Left ventricle myocardium superior (tissue), 1 donor: ENCODE results near the gene NPTXR. TPM values are rescaled to one million over a fixed set of nuclear protein-coding genes. Genes with fewer than 3 reads are reported as not detected.
A peak's percentile ranks its signal among the peaks of the same experiment; 100 is the strongest.
"Not testable (repeated sequence)": the region's sequence is repeated elsewhere in the genome, so short reads cannot be mapped to it uniquely, and the experiment has no call there.

Experiments
- ATAC-seq: fragments of 200-7000 bp; cut with Tn5 transposase; one replicate; pipeline ENCODE4 v1.9.1; 2020; ENCODE audit warnings: mild to moderate bottlenecking, moderate library complexity
- DNase-seq: peaks from one replicate; pipeline ENCODE4 v3.0.0-alpha.2; 2020
- intact Hi-C: fragments of 100-400 bp; cut with micrococcal nuclease; formaldehyde crosslinking; loops from one replicate; pipeline ENCODE4 v1.11.0; 2022
- total RNA-seq: library from RNA; stranded (reverse); fragmentation: NEBNext Ultra II Directional; extraction: Animal tissue kit (Norgen Biotek cat#: 25700); gene quantifications from one replicate; pipeline ENCODE4 v1.2.1, GENCODE V29; 2021
- donor health status: DM: no; HTN: yes; CAD: no; lungs with severe emphysema.

NPTXR gene
- total RNA-seq, 1 donor from 2014 or later: 23.4 TPM

DNA sequence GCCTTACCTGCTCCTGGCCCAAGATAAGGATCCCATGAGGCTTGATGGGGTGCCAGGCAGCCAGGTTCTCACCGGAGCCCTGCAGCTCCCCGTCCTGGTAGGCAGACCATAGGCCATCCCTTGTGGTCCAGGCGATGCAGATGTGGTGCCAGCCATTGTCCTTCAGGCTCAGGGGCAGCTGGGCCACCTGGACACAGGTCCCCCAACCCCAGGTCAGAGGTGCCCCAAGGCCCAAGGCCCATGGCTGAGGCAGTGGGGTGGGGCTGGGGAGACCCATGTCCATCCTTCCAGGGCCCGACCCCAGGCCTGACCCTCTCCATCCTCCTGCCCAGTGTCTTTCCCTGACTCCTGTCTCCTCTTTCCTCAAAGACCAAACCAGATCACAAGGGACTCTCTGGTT, 20.8 kb downstream of the NPTXR start:
- DNase-seq (no peak), ATAC-seq (no peak)
- intact Hi-C loops: no loop called here

DNA sequence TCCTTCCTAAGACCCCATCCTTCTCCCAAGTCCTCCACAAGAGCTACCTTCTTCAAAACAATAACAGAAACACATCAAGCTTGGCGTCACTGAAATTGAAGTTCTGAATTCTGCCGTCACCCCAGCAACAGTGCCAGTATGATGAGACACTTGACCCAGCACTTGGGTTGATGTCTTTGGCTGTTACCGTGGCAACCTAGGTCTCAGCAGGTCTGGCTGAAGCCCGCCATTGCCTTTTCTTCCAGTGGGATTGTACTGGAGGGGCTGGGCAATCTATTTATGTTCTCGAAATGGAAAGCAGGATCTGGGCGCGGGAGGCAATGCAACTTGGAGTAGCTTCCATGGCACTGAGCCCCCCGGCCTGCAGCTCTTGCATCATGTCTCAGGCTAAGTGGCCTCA, 23.8 kb downstream of the NPTXR start:
- ATAC-seq (no peak), DNase-seq (no peak)
- intact Hi-C loops: no loop called here

DNA sequence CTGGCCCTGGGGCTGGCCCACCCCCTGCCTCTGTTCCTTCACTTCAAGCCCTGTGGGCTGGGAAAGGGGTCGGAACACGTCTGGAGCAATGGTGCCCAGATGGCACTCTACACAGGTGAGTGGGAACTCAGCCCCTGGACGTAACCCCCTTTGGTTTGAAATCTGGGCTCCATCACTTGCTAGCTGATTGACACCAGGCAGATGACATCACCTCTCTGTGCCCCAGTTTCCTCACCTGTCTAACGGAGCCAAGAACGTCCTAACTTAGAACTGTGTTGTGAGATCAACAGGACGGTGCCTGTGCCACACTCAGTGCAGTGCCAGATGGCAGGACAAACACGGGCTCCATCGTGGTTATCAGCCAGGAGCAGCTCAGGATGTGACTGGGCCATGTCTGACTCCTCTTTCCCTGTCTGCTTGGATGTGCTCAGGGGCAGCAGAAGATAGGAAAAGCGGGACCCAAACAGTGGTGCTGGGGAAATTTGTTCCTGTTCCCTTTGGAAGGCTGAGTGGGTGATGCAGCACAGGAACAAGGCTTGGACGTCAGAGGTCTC, 24.4 kb downstream of the NPTXR start:
- DNase-seq (no peak), ATAC-seq (no peak)
- intact Hi-C loops: no loop called here

DNA sequence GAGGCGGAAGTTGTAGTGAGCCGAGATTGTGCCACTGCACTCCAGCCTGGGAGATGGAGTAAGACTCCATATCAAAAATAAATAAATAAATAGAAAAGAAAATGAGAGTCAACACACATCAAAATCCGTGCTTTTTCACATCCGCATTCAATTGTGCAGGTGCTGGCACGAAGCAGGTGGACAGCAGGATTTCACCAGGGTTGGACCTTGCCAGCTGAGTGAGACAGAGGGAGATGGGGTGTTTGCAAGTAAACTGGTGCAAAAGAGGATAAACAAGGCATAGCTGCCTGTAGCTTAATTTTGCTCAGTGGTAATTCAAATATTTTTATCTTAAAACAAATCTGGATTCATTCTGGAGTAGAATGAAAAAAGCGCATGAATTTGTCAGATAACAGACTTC, 26.6 kb downstream of the NPTXR start:
- DNase-seq: no peak
- intact Hi-C loops: no loop called here
- ATAC-seq: no peak

DNA sequence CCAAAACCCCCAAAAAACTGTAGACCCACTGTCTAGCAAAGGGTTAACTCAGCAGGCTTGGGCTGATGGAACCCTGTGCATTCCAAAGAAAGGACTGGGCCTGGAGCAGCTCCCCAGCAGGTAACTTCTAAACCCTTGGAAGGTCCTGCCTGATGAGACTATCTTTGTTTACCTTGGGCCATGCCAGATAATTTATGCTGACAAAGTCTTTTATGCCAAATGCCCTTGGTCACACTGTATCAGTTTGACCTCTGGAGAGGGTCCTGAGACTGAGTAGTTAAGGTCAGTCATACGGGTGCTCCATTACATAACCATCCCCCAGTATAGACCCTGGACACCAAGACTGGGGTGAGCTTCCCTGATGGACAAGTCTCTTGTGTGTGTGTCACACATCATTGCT, 28.0 kb downstream of the NPTXR start:
- intact Hi-C loops: no loop called here
- DNase-seq: no peak
- ATAC-seq: no peak

DNA sequence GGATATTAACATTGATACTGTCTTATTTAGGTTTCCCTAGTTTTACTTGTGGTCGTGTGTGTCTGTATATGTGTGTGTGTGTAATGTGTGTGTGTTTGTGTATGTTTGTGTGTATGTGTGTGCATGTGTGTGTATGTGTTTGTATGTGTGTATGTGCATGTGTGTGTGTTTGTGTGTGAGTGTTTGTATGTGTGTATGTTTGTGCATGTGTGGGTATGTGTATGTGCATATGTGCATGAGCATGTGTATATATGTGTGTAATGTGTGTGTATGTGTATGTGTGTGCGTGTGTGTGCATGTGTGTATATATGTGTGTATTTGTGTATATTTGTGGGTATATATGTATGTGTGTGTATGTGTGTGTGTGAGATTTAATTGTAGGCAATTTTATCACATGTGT, 32.6 kb downstream of the NPTXR start:
- ATAC-seq: no peak
- intact Hi-C loops: no loop called here

DNA sequence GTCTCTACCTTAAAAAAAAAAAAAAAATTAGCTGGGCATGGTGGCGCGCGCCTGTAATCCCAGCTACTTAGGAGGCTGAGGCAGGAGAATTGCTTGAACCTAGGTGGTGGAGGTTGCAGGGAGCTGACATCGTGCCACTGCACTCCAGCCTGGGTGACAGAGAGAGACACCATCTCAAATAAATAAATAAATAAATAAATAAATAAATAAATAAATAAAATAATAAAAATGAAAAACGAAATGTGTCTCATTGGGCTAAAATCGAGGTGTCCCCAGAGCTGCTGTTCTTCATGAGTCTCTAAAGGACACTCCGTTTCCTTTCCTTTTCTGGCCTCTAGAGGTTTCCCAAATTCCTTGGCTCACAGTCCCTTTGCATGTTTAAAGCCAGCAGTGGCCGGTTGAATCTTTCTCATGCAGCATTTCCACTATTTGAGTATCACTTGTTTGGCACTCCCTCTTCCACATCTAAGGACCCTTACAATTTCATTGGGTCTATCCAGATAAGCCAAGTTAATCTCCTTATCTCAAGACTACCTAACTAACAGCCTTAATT, 38.7 kb downstream of the NPTXR start:
- ATAC-seq: peak; percentile 38

More for the DNA sequence above, 32.6 kb downstream of the NPTXR start:
- DNase-seq: no peak

DNA sequence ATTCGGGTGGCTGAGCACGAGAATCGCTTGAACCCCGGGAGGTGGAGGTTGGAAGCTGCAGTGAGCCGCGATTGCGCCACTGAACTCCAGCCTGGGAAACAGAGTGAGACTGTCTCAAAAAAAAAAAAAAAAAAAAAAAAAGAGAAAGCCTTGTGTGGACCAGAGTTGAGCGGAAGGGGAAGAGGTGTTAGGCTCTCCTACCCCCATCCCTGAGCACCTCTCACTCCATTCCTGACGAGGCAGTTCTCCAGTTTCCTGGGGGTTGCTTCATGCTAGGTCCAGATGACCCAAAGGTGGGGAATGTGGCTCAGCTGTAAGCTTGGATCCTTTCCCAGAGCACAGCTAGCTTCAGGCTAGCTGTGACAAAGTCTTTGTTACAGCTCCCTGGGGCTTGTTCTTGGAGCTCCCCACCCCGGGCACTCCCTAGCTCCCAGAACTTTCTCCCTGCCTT, 41.1 kb downstream of the NPTXR start:
- DNase-seq (peak; percentile 44), ATAC-seq (peak; percentile 91)

More for the DNA sequence above, 38.7 kb downstream of the NPTXR start:
- DNase-seq, intact Hi-C loops: not testable (repeated sequence)

DNA sequence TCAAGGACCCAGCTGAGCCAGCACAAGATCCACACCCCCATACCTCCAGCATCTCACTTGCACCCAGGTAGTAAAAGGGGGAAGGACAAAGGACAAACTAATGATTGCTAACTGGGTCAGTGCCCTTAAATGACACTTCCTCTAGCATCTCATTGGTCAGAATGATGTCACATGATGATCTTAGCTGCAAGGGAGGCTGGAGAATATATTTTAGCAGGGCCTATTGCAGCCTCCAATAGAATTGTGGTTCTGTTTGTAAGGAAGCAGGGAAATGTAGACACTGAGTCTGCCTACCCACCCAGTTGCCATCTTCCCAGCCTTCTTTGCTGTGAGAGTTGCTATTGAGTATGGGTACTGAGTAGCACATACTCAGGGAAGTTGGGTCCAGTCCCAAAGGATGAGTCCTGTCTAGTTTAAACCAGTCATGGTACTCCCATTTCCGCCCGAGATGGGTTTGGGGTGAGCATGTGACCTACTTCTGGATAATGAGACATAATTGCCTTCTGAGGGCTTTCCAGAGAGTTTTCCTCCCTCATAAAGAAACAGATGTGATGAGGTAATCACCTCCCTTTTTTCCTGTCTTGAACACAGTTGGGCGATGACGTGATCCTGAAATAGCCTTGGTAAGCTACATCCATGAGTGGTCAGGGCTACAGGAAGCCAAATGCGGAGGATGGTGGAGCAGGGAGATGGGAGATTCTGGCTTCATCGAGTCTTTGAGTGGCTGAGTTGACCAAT, 44.4 kb downstream of the NPTXR start:
- DNase-seq: no peak
- intact Hi-C loops: no loop called here
- no peak for ATAC-seq

More for the DNA sequence above, 41.1 kb downstream of the NPTXR start:
- intact Hi-C loops: no loop called here

DNA sequence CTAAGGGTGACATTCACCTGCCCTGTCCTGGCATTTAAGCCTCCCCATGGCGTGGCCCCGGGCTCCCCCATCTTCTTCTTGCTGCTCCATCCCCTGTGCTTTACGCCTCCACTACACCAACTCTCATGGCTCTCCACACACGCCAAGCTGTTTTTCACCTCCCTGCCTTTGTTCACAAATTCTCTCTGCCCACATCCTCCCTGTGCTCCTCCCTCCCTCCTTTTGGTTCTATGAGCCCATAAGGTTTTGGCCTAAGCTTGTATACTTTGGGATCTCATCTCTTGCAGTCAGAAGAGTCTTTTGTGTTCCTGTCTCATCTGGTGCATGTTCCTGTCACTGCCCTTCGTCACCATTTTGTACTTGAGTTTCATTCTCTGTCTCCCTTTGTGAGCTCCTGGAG, 45.3 kb downstream of the NPTXR start:
- intact Hi-C loops: no loop called here
- DNase-seq: no peak
- no peak for ATAC-seq

DNA sequence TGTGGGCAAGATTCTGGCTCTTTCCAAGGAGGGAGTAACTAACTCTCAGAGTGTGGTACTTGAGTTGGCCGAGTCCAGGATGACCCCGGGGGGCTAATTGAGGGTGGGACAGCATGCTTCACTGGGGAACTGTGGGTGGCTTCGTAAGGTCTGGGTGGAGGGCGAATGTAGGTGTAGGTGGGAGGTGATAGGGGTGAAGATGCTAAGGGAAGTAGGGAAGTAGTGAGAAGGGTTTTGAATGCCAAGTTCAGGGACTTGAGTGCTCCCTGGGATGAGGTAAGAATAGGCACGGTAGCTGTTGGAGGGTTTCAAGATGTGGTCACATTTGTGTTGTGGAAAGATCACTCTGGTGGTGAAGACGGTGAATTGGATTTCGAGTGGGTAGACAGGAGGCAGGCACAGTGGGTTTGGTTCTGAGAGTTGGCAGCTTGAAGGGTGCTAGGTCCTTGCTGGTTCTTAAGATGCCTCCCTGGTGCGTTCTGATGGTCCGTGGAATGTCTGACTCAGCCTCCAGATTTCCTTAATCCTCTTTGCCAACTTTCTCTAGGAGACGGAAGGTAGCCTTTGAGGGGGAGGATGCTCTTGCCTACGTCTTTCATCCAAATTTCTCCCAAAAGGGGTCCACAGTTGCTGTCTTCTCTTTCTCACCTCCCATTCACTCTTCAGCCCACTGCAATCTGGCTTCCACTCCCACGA, 47.4 kb downstream of the NPTXR start:
- intact Hi-C loops: no loop called here
- no peak for DNase-seq
- ATAC-seq: no peak

DNA sequence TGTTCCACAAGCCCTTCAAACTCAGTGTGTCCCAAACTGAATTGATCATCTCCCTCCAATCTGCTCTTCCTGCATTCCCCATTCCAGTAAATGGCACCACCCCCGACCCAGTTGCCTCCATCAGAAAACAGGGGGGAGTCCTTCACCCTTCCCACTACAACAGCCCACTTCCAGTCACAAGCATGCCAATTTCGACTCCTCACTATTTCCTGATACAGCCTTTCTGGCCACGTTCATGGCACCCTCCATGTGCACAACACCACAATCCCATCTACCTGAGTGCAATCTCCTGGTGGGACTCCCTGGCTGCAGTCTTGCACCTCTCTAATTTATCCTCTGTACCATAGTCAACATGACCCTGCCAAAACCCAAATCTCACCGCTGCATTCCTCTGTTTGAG, 48.3 kb downstream of the NPTXR start:
- DNase-seq: no peak
- intact Hi-C loops: no loop called here
- no peak for ATAC-seq

DNA sequence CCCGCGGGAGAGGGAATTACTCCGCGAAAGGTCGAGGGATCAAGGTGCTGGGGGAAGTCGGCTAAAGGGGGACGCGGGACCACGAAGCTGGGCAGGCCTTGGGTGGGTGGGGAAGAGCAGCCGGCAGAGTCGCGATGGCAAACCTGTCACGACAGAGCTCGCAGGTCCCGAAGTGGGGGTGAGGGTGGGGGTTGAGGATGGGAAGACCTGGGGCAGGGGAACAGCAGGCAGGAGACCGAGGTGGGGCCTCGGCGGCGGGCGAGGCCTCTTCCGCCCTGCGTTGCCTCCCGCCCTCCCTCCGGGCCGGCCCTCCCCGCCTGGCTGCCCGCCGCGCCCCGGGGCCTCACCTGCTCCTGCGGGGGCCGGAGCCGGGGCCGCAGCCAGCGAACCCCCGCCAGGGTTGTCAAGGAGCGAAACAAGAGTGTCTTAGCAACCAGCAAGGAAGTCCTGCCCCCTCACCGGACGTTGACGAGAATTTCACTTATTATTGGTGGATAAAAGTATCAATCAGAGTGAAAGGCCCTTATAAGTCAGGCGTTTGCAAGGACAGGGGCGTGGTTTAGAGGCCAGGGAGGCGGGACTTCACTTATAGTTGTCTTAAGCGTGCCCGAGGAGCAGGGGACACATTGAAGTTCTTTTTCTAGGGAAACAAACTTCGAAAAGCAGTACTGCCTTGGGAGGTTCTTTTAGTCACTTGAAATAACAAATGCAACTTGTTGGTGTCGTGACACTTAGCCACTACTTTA, 49.9 kb downstream of the NPTXR start, which contains the start of gene DNAL4:
Gene DNAL4, minus strand, starts transcription at position 423 of the 746 bp plus-strand sequence. CDS start 11,412 bp downstream, outside the sequence.
- intact Hi-C loops: no loop called here
- DNase-seq: peak; percentile 93
- ATAC-seq: peak; percentile 97

DNA sequence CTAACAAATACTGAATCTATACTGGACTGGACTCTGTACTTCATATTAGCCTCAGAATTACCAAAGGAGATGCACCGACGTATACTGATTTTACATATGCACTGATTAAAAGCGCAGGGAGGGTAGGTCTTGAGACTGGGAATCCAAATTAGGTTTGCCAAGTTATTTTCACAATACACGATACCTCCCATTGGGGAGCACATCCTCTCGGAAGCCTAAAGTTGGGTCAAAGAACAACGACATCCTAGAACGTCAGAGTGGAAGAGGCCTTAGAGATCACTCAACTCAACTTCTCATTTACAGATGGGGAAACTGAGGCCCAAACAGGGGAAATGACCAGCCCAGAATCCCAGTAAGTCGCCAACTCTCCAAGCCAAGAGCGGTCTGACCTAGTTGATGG, 50.5 kb downstream of the NPTXR start:
- DNase-seq (no peak), ATAC-seq (no peak)
- intact Hi-C loops: no loop called here

DNA sequence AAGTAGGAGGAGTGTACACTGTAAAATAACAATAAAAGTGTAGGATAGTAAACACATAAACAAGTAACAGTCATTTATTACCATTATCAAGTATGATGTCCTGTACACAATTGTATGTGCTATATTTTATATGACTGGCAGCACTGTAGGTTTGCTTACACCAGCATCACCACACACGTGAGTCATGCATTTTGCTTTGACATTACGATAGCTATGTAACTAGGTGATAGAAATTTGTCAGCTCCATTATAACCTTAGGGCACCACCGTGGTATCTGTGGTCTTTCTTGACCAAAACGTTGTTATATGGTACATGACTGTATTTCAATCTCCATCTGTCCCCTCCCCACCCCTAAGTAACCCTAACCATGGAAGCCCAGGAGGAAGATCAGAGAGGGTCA, 51.0 kb downstream of the NPTXR start:
- ATAC-seq: no peak
- no peak for DNase-seq
- intact Hi-C loops: no loop called here

DNA sequence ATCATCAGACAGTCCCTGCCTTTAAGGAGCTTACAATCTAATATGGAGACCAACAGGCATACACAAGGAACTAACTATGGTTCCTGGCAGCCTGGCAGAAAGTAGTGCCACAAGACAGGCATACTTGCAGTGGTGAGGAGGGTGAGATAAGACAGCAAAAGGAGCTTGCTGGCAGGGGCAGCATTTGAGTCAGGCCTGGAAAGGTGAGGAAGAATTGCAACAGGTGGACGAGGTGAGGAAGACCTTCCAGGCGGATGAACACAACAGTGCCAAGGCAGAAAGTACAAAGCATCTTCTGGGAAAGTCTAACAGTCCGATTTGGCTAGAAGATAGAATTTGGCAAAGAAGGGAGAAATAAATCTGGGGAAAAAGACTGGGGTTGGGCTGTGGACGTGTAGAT, 54.2 kb downstream of the NPTXR start:
- DNase-seq (no peak), ATAC-seq (no peak)
- intact Hi-C loops: no loop called here

DNA sequence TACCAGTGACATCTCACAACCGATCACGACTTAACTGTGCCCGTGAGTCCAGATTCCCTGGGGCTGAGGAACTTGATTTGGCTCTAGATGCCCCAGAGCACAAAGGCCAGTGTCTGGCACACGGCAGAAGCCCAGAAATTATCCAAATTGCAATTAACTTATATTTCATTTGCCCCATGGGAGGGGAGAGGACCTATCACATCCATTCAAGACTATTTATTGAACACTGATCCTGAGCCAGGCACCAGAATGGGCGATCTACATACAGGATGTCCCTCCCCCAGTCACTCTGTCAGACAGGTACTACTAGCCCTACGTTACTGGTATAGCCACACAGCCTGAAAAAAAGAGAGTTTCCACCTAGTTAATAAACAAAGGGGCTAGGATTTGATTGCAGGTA, 55.0 kb downstream of the NPTXR start:
- DNase-seq (no peak), ATAC-seq (no peak)
- intact Hi-C loops: no loop called here

DNA sequence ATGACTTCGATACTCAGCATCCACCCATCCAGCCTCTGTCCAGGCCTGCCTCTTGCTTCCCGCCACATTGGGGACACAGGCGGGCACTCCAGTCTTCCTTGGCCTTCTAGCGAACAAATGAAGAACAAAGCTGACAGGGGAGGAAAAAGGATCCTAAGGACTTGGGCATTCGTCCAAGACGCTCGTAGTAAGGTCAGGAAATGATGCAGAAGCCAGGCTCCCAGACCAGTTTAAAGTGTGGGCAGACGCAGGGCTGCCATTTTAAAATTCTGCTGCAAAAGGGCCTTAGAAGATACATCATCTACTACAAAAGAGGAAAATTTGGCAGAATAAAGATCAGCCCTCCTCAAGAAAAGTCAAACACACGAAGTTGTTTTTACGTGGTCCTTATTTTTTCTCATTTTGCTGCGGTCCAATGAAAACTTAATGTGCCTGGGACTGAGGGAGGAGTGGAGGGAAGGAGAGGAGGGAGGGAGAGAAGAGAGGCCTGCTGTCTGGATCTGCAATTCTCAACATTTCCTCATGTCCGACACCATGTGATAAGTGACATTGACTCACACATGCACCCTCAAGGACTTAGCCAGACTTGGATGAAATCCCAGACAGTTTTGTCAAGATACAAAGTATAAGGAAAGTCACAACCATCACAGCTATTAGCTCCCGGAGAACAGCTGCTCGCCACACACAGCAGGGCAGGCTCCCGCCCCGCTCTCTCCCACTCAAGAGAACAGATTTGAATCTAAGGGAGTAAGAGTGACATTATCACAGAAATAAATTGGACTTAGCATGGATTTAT, 55.6 kb downstream of the NPTXR start:
- DNase-seq (peak; percentile 70), ATAC-seq (peak; percentile 80)
- intact Hi-C loops: no loop called here

DNA sequence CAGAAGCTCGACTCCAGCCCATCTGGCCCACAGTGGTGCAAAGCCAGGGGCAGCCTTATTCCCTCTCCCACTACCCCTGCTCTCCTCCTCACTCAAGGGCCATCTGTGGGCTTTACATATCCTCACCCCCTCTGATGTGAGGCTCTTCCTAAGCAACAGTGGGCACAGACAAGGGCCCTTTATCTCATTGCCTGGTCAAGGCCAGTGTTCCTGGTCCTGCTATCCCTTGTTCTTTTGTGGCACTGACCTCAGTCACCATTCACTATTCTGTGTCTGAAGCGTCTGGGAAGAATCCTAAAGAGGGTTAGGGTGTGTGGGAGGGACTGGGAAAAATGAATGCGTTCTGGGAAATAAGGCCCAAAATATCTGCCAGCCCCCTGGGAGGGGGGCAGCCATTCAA, 57.2 kb downstream of the NPTXR start:
- DNase-seq (no peak), ATAC-seq (no peak)
- intact Hi-C loops: no loop called here
